Measurements from ENCODE around the gene TBX18. TPM values are rescaled to one million over a fixed set of nuclear protein-coding genes. Genes with fewer than 3 reads are reported as not detected.

The TBX18 gene
- total RNA-seq, 1 donor from 2014 or later, result 1.3 TPM

DNA sequence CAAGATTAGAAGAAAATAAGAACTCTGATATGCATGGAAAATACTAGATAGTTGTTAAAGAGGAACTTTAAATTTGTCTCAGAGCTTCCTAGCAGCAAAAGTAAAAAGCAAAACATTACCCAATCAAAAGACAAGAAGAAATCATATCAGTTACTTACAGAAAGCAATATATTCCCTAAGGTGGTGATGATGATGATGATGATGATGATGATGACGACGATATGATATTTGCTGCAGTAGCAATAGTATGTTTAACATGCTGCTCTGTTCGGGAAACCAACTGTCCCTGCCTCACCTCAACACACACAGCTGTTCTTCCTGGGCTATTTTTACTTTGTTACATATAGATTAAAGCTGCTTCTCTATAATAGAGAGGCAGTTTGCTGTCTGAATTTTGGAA, 12.0 kb upstream of the TBX18 start:
- TF ChIP-seq, protein P1, sequence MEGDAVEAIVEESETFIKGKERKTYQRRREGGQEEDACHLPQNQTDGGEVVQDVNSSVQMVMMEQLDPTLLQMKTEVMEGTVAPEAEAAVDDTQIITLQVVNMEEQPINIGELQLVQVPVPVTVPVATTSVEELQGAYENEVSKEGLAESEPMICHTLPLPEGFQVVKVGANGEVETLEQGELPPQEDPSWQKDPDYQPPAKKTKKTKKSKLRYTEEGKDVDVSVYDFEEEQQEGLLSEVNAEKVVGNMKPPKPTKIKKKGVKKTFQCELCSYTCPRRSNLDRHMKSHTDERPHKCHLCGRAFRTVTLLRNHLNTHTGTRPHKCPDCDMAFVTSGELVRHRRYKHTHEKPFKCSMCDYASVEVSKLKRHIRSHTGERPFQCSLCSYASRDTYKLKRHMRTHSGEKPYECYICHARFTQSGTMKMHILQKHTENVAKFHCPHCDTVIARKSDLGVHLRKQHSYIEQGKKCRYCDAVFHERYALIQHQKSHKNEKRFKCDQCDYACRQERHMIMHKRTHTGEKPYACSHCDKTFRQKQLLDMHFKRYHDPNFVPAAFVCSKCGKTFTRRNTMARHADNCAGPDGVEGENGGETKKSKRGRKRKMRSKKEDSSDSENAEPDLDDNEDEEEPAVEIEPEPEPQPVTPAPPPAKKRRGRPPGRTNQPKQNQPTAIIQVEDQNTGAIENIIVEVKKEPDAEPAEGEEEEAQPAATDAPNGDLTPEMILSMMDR (IDR thresholded peaks at IDR 0.05; ENCODE audit: insufficient read depth, low read length, severe bottlenecking), result no peak
- Histone ChIP-seq H3K4me3 (ENCODE audit: low read depth, low read length) (no peak overlapping the region), H3K27me3 (ENCODE audit: control insufficient read depth, insufficient read depth, low read length) (peaks cover 41% of the 10 kb centered on the region), H3K36me3 (ENCODE audit: control insufficient read depth, insufficient read depth, low read length) (no peaks in the 10 kb centered on the region)
- DNase-seq (ENCODE audit: low read depth), result no peak
- FAIRE-seq, result no peak

DNA sequence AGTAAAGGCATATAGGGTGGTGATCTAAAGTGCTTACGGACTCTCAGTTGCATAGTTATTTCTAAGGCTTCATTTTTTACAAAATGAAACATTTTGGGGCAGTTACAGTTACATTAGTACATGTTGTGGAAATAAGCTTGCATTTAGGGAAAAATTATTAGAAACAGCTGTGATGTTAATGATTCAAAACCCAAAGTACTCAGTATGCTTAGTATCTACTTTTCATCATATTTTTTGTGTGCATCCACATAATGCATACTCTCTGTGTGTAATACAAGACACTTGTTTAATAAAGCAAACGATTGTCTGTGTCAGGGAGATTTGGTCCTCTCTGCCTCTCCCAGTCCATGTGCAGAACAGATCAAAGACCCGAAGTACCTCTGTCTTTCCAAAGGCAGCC, 11.4 kb upstream of the TBX18 start:
- no peaks in the 10 kb centered on the region for H3K36me3 ChIP-seq (ENCODE audit: control insufficient read depth, insufficient read depth, low read length)
- H3K27me3 ChIP-seq (ENCODE audit: control insufficient read depth, insufficient read depth, low read length), result peaks cover 42% of the 10 kb centered on the region
- no peak overlapping the region for H3K4me3 ChIP-seq (ENCODE audit: low read depth, low read length)
- no peak for DNase-seq (ENCODE audit: low read depth)
- FAIRE-seq, result no peak
- TF ChIP-seq, protein P1 (IDR thresholded peaks at IDR 0.05; ENCODE audit: insufficient read depth, low read length, severe bottlenecking), result no peak

DNA sequence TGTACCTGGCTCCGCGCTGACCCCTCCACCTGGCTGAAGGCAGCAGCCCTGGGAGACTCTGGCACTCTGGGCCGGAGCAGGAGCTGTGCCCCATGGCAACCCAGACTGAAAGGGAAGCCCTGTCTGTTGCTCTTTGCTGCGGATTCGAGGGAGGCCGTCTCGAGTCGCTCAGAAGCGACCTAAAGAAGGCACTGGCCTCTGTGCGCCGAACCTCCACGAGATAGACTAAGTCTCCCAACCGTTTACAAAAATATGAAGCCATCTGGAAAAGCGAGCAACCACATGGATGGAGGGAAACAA, 10.5 kb upstream of the TBX18 start:
- H3K36me3 ChIP-seq (ENCODE audit: control insufficient read depth, insufficient read depth, low read length), result no peaks in the 10 kb centered on the region
- TF ChIP-seq, protein P1 (IDR thresholded peaks at IDR 0.05; ENCODE audit: insufficient read depth, low read length, severe bottlenecking), result no peak
- FAIRE-seq (no peak), DNase-seq (ENCODE audit: low read depth) (no peak)
- peaks cover 43% of the 10 kb centered on the region for H3K27me3 ChIP-seq (ENCODE audit: control insufficient read depth, insufficient read depth, low read length)
- no peak overlapping the region for H3K4me3 ChIP-seq (ENCODE audit: low read depth, low read length)

DNA sequence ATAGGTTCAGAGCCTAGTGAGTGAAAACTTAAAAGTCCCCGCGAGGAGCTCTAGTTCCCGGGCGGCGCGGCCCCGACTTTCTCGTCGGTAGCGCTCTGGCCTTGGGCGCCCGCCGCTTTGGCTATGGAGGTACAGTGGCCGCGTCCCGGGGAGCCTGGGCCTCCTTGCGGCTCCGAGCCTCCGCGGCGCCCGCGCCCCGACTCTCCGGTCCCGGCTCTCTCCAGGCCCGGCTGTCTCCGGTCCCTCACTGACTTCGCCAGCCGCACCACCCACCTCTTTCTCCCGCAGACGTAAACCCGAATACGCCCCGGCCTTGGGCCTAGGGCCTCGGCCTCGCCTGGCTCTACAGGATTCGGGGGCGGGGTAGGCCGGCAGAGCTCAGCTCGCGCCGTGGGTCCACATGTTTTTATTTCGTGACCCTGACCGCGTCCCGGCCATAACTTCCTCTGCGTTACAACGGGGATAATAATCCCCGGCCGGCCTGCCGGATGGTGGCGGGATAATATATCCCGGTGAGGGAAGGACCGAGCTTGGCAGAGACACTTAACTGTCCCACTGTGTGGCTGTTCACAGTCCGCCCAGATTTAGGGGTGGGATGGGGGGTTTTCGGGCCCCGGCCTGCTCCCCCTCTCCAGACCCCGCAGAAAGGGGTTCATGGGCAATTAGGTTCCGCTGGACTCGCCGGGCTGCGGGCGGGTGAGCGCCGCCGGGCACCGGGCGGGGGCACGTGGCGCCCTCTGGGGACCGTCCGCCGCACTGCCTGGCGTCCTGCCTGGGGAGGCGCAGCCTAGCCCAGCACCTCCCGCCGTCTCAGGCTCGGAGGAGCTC, 10.0 kb upstream of the TBX18 start:
- H3K4me3 ChIP-seq (ENCODE audit: low read depth, low read length), result peak overlapping the region; percentile 42
- DNase-seq (ENCODE audit: low read depth), result peak; percentile 30
- no peak for FAIRE-seq
- TF ChIP-seq, protein P1 (IDR thresholded peaks at IDR 0.05; ENCODE audit: insufficient read depth, low read length, severe bottlenecking), result peak; percentile 80
- H3K36me3 ChIP-seq (ENCODE audit: control insufficient read depth, insufficient read depth, low read length), result no peaks in the 10 kb centered on the region
- H3K27me3 ChIP-seq (ENCODE audit: control insufficient read depth, insufficient read depth, low read length), result peaks cover 46% of the 10 kb centered on the region

DNA sequence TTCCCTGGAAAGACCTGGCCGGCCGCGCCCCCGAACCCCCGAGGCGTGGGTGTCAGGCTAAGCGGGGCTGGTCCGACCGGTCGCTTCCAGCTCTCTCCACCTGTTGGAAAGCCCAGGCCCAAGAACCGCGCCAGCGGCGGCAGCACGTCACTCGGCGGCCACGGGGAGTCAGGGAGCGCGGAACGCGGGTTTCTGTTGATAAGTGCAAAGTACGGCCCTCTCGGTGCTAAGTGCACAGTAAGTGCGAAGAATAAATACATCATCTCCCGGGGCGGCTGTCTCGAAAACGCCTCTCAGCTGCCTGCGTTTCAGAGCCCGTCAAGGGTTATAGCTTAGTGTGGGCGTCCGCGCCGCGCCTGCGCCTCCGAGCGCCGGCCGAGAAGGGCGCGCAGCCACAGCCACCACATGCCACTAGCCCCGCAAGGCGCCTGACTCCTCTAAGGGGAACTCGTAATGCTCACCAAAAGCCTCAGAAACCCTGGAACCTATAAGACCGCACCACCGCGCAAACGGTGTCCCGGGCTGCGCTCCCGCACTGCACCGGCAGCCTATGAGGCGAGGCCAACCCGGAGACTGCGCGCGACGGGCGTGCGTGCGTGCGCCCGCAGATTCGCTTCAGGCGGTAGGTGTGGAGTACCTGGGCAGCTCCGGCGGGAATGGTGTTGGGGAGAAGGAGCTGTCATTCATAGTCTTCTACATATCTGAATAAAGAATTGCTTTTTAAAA, 9.2 kb upstream of the TBX18 start:
- H3K36me3 ChIP-seq (ENCODE audit: control insufficient read depth, insufficient read depth, low read length), result no peaks in the 10 kb centered on the region
- no peak for FAIRE-seq
- H3K27me3 ChIP-seq (ENCODE audit: control insufficient read depth, insufficient read depth, low read length), result peaks cover 52% of the 10 kb centered on the region
- TF ChIP-seq, protein P1 (IDR thresholded peaks at IDR 0.05; ENCODE audit: insufficient read depth, low read length, severe bottlenecking), result no peak
- peak overlapping the region; percentile 42 for H3K4me3 ChIP-seq (ENCODE audit: low read depth, low read length)
- DNase-seq (ENCODE audit: low read depth), result no peak
